Measurements from ENCODE around the gene PHACTR1. TPM values are rescaled to one million over a fixed set of nuclear protein-coding genes. Genes with fewer than 3 reads are reported as not detected.

The PHACTR1 gene
- total and polyA plus RNA-seq, 3 donors from 2014 or later = 5.1 to 7.6 (median 6.5) TPM

DNA sequence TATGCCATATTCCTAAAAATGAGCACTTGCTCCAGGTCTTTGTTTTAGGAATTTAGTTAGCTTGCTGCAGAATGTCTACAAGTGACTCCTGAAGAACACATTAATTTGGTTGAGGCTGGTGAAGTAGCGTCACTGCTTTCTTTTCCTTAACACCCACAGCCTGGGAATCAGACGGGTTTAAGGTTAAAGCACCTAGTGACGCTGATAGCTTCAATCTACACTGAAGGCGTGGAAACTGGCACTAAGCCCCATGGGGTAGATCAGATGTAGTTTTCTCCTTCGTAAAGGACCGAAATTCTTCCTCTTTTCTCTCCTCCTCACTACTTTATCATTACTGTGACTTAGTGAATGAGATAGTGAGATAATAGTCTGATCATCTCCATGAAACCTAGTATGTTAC, 521.5 kb downstream of the PHACTR1 start:
- no peaks in the 10 kb centered on the region for H3K4me1 ChIP-seq
- no peaks in the 10 kb centered on the region for H3K27me3 ChIP-seq
- 92 to 95% methylated on average over 6 of the region's 6 CpGs for WGBS, 2 donors
- no peak for DNase-seq
- no peaks in the 10 kb centered on the region for H3K9me3 ChIP-seq
- intact Hi-C loops (cut with DNase I; ENCODE audit: low total_unique reads) = no loop called here
- no peak overlapping the region for H3K4me3 ChIP-seq
- no peak overlapping the region for H3K27ac ChIP-seq
- no peak for TF ChIP-seq POLR2A (IDR thresholded peaks at IDR 0.05)
- TF ChIP-seq, protein P1, sequence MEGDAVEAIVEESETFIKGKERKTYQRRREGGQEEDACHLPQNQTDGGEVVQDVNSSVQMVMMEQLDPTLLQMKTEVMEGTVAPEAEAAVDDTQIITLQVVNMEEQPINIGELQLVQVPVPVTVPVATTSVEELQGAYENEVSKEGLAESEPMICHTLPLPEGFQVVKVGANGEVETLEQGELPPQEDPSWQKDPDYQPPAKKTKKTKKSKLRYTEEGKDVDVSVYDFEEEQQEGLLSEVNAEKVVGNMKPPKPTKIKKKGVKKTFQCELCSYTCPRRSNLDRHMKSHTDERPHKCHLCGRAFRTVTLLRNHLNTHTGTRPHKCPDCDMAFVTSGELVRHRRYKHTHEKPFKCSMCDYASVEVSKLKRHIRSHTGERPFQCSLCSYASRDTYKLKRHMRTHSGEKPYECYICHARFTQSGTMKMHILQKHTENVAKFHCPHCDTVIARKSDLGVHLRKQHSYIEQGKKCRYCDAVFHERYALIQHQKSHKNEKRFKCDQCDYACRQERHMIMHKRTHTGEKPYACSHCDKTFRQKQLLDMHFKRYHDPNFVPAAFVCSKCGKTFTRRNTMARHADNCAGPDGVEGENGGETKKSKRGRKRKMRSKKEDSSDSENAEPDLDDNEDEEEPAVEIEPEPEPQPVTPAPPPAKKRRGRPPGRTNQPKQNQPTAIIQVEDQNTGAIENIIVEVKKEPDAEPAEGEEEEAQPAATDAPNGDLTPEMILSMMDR (IDR thresholded peaks at IDR 0.05) = no peak
- H3K36me3 ChIP-seq (ENCODE audit: low read depth, missing control alignments) = no peaks in the 10 kb centered on the region

- no peak for DNase-seq
- WGBS, 2 donors = 94 to 97% methylated on average over 7 of the region's 7 CpGs
- intact Hi-C loops (cut with DNase I; ENCODE audit: low total_unique reads) = no loop called here
- Histone ChIP-seq H3K36me3 (ENCODE audit: low read depth, missing control alignments) (no peaks in the 10 kb centered on the region), H3K27me3 (no peaks in the 10 kb centered on the region), H3K4me3 (no peak overlapping the region), H3K9me3 (no peaks in the 10 kb centered on the region), H3K4me1 (no peaks in the 10 kb centered on the region), H3K27ac (no peak overlapping the region)
- TF ChIP-seq, protein P1 (IDR thresholded peaks at IDR 0.05) = no peak
- TF ChIP-seq POLR2A (IDR thresholded peaks at IDR 0.05) = no peak
These were observed 522.2 kb downstream of the PHACTR1 start for GRCh38 chr6:13238640-13239216.

DNA sequence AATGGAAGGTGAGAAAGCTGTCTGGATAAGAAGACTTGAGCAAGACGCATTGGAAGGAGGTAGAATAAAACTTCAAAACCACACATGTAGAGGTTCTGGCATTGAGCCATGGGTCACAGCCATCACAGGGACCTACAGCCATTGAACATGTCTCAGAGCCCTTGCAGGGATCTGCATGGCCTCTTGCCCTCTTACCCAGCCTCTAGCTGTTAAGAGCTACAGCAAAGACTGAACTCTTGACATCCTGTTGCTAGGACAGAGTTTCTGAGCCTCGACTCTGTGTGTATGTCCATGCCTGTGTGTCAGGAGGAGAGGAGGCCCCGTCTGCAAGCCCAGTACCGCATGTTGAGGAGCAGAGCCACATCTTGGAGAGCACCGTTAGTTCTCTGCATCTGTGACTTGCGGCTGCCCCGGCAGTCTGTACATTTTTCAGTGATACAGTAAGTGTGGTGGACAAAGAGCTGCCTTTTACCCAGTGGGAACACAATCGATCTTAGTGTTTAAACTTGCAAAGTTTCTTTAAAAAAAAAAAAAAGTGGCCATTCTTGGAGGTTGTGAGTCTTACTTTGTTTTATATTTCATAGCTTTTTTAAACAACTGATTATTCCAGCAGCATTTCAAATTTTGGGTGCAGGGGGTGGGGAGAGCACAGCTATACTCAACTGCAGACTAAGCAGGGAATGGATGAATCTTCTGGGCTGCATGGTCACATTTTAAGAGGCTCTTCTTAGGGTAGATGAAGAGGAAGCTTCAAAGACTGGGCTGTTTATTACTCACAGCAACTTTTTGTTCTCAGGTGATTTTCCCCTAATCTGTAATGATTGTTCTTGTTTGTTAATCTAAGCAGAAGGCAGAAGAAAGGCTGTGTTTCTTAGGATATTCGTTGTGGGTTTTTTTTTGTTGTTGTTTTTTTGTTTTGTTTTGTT, 523.2 kb downstream of the PHACTR1 start:
- no peak for DNase-seq
- Histone ChIP-seq H3K27ac (no peak overlapping the region), H3K27me3 (no peaks in the 10 kb centered on the region), H3K9me3 (no peaks in the 10 kb centered on the region), H3K4me3 (no peak overlapping the region), H3K4me1 (no peaks in the 10 kb centered on the region), H3K36me3 (ENCODE audit: low read depth, missing control alignments) (no peaks in the 10 kb centered on the region)
- TF ChIP-seq, protein P1 (IDR thresholded peaks at IDR 0.05) = no peak
- TF ChIP-seq POLR2A (IDR thresholded peaks at IDR 0.05) = no peak
- WGBS, 2 donors = 74 to 86% methylated on average over 8 to 9 of the region's 9 CpGs
- intact Hi-C loops (cut with DNase I; ENCODE audit: low total_unique reads) = no loop called here

DNA sequence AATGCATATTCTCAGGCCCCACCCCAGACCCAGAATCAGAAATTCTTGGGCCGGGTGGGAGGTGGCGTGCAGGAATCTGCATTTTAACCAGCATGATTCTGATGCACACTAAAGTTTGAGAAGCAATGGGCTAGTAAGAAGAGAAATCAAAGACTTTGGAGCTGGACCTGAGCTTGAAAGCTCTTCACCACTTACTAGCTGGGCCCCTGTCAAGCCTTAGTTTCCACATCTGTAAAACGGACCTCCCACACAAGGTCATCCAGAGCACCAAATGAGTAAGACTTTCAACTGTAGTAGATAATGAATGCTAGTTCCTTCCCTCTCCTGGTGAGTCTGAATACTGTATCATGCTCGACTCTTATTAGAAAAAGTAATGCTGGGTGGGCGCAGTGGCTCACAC, 524.8 kb downstream of the PHACTR1 start:
- intact Hi-C loops (cut with DNase I; ENCODE audit: low total_unique reads) = no loop called here
- H3K4me1 ChIP-seq = no peaks in the 10 kb centered on the region
- WGBS, 2 donors = 93% methylated on average over 5 of the region's 5 CpGs
- H3K27ac ChIP-seq = no peak overlapping the region
- no peaks in the 10 kb centered on the region for H3K27me3 ChIP-seq
- H3K4me3 ChIP-seq = no peak overlapping the region
- TF ChIP-seq, protein P1 (IDR thresholded peaks at IDR 0.05) = no peak
- TF ChIP-seq POLR2A (IDR thresholded peaks at IDR 0.05) = no peak
- no peak for DNase-seq
- H3K36me3 ChIP-seq (ENCODE audit: low read depth, missing control alignments) = no peaks in the 10 kb centered on the region
- no peaks in the 10 kb centered on the region for H3K9me3 ChIP-seq

Measured in testis (tissue), 3 donors.